Gastrocnemius medialis (tissue), 4 donors: ENCODE results near the gene GABBR1. TPM values are rescaled to one million over a fixed set of nuclear protein-coding genes. Genes with fewer than 3 reads are reported as not detected.
"Not testable (repeated sequence)": the region's sequence is repeated elsewhere in the genome, so short reads cannot be mapped to it uniquely, and the experiment has no call there.

ENCODE experiments used
- ATAC-seq, 2 donors: fragments of 150-250 bp; one replicate each; pipeline ENCODE4 v1.9.1; 2016
- DNase-seq, 2 donors: peaks; one replicate each; pipeline ENCODE4 v3.0.0-alpha.2; 2019
- H3K27ac ChIP-seq, 4 donors: fragments of 200-600 bp; sonication (generic); 1 replicate in 1 of 4; 2 replicates in 3 of 4; pipeline ENCODE4 v1.5.1; 2016 to 2018; ENCODE audit warnings: mild to moderate bottlenecking in 2 of 4, moderate library complexity in 1 of 4
- H3K27me3 ChIP-seq, 3 donors: fragments of 200-600 bp; sonication (generic) in 2 of 3; 1 replicate in 1 of 3; 2 replicates in 2 of 3; pipeline versions ENCODE4 v1.5.1 to v1.6.0; 2016 to 2019; ENCODE audit warnings: mild to moderate bottlenecking in 1 of 3, moderate library complexity in 1 of 3
- H3K36me3 ChIP-seq, 2 donors: fragments of 200-600 bp; sonication (generic) in 1 of 2; one replicate each; pipeline ENCODE4 v1.5.1; 2017 to 2018
- H3K4me1 ChIP-seq, 2 donors: fragments of 200-600 bp; sonication (generic) in 1 of 2; one replicate each; pipeline ENCODE4 v1.5.1; 2016 to 2017; ENCODE audit warnings: mild to moderate bottlenecking in 2 of 2
- H3K4me3 ChIP-seq, 4 donors: fragments of 200-600 bp; sonication (generic) in 3 of 4; 1 replicate in 1 of 4; 2 replicates in 3 of 4; pipeline ENCODE4 v1.5.1; 2016 to 2019; ENCODE audit warnings: mild to moderate bottlenecking in 2 of 4
- H3K9me3 ChIP-seq, 3 donors: fragments of 200-600 bp; sonication (generic) in 2 of 3; 1 replicate in 1 of 3; 2 replicates in 2 of 3; pipeline ENCODE4 v1.5.1; 2016 to 2019
- POLR2A ChIP-seq, 2 donors: fragments of 450-650 bp; IDR thresholded peaks; one replicate each; pipeline ENCODE4 v1.6.1; 2017; ENCODE audit warnings: antibody characterized with exemption in 2 of 2, mild to moderate bottlenecking in 2 of 2, moderate library complexity in 2 of 2
- in situ Hi-C, 4 donors: fragments of 200-750 bp; cut with MboI; loops; one replicate each; pipeline versions ENCODE4 v1.15.0 to v1.8.0; 2017; ENCODE audit warnings: low sequenced_read_pairs in 4 of 4
- intact Hi-C: fragments of 100-400 bp; cut with DNase I; formaldehyde crosslinking; loops from one replicate; pipeline ENCODE4 v1.15.1; 2023; ENCODE audit warnings: low total_unique reads
- total RNA-seq, 4 donors: library from RNA; depleted of rRNA; stranded (reverse); fragments of >200 nt; gene quantifications; one replicate each; pipeline versions ENCODE4 v1.1.0 to v1.2.3, GENCODE V29; 2016
- TF ChIP-seq, protein P1 (sequence below), 5 experiments: fragments of 450-650 bp in 3 of 5; fragments of 200-600 bp in 2 of 5; sonication (generic) in 2 of 5; IDR thresholded peaks in 4 of 5; conservative IDR thresholded peaks in 1 of 5; 1 replicate in 4 of 5; 2 replicates in 1 of 5; pipeline ENCODE4 v1.5.1; 2016 to 2019; ENCODE audit warnings: antibody characterized with exemption in 5 of 5, mild to moderate bottlenecking in 3 of 5, moderate library complexity in 3 of 5

The GABBR1 gene
- total RNA-seq, 4 donors from 2014 or later, result 1.0 to 3.8 (median 3.1) TPM

DNA sequence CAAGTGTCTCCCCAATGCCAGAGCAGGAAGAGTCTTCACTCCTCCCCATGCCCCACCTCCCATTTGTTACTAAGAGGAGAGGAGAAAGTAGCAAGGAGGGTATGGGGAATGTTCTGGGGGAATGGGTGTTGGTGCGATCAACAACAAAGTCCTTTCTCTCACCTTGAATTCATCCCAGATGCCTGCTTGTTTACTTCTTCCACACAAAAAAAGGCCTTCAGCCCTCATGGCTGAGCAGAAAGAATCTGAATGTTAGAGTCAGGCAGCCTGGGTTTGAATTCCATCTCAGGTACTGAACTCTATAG, 33.8 kb upstream of the GABBR1 start:
- TF ChIP-seq POLR2A (IDR thresholded peaks at IDR 0.05), result no peak
- TF ChIP-seq, protein P1, sequence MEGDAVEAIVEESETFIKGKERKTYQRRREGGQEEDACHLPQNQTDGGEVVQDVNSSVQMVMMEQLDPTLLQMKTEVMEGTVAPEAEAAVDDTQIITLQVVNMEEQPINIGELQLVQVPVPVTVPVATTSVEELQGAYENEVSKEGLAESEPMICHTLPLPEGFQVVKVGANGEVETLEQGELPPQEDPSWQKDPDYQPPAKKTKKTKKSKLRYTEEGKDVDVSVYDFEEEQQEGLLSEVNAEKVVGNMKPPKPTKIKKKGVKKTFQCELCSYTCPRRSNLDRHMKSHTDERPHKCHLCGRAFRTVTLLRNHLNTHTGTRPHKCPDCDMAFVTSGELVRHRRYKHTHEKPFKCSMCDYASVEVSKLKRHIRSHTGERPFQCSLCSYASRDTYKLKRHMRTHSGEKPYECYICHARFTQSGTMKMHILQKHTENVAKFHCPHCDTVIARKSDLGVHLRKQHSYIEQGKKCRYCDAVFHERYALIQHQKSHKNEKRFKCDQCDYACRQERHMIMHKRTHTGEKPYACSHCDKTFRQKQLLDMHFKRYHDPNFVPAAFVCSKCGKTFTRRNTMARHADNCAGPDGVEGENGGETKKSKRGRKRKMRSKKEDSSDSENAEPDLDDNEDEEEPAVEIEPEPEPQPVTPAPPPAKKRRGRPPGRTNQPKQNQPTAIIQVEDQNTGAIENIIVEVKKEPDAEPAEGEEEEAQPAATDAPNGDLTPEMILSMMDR (IDR thresholded peaks at IDR 0.05 in 4 of 5, conservative IDR thresholded peaks at IDR 0.05 in 1 of 5), result no peak
- no peak for DNase-seq
- H3K27ac ChIP-seq, result no peak overlapping the region
- H3K27me3 ChIP-seq, result peaks cover 5 to 34% (median 22%) of the 10 kb centered on the region in 3 donors
- H3K4me3 ChIP-seq, result no peak overlapping the region
- no peaks in the 10 kb centered on the region for H3K9me3 ChIP-seq
- in situ Hi-C loops (no loop called here), intact Hi-C loops (no loop called here)
- H3K4me1 ChIP-seq, result no peaks in the 10 kb centered on the region
- H3K36me3 ChIP-seq, result no peaks in the 10 kb centered on the region
- ATAC-seq, result no peak

DNA sequence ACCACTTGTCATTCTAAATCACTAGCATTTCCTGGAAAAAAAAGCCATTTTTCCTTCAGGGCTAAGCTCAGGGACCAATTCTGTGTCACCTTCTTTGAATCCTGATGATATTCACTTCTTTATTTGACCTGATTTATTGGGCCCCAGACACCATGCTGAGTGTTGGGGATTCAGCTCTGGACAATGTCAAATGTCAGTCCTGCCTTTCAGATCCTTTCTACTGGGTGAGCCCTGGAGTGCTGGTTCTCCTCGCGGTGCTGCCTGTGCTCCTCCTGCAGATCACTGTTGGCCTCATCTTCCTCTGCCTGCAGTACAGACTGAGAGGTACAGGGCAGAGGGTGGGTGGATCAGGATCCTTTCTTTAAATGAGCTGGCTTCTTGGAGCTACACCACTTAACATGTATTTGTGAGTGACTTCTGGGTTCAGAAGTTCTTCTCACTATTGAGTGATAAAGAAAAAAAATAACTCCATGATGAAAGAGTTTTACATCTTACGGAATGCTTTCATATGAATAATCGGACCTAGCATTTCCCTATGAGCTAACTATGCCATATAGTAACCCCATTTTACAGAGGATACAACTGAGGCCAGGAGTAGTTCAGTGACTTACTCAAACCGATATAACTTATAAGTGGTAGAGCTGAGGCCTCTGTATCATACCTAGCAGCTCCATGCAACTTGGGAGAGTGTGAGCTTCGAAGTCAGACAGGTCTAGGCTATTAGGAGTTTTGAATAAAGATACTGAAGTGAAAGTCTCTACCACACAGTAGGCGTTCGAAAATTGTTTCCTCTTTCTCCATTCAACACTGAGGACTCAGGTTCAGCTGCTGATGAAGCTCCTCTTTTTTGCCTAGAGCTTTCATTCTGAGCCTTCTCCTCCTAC, 33.2 kb upstream of the GABBR1 start:
- TF ChIP-seq POLR2A (IDR thresholded peaks at IDR 0.05), result no peak
- TF ChIP-seq, protein P1 (IDR thresholded peaks at IDR 0.05 in 4 of 5, conservative IDR thresholded peaks at IDR 0.05 in 1 of 5), result no peak
- Histone ChIP-seq H3K36me3 (no peaks in the 10 kb centered on the region), H3K9me3 (no peaks in the 10 kb centered on the region), H3K27me3 (peaks cover 5 to 34% (median 28%) of the 10 kb centered on the region in 3 donors), H3K4me3 (no peak overlapping the region), H3K4me1 (no peaks in the 10 kb centered on the region), H3K27ac (no peak overlapping the region)
- ATAC-seq (no peak), DNase-seq (no peak)
- in situ Hi-C loops, result no loop called here
- intact Hi-C loops, result no loop called here

DNA sequence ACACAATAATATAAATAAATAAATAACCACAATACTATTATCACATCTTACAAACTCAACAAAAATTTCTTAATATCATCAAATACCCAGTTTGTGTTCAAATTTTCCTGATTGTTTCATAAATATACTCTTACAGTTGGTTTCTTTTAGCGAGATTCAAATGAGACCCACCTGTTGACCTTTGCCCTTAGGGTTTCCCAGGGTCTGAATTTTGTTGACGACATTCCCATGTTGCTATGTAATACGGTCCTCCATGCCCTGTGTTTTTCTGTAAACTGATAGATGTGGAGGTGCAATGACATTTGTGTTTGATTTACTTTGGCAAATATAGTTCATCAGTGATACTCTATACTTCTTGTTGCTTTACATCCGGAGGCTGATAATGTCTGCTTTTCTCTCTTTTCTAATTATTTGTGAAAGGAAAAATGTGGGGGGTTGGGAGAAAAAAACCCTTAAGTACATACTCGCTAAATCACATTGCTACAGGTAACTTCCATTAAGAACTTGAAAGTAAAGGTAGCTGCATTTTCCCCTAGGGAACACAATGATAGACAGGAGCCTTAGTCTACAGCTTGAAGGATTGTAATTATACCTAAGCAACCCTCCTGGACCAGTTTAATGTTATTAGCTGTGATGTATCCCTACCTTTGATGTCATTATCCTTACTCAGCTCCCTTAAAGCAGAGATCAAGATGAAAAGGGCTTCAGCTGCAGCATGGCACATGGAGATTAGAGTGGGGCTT, 30.5 kb upstream of the GABBR1 start:
- no peaks in the 10 kb centered on the region for H3K9me3 ChIP-seq
- TF ChIP-seq, protein P1 (IDR thresholded peaks at IDR 0.05 in 4 of 5, conservative IDR thresholded peaks at IDR 0.05 in 1 of 5), result no peak
- TF ChIP-seq POLR2A (IDR thresholded peaks at IDR 0.05), result no peak
- no peak overlapping the region for H3K4me3 ChIP-seq
- peaks cover 5 to 33% (median 24%) of the 10 kb centered on the region in 3 donors for H3K27me3 ChIP-seq
- in situ Hi-C loops (no loop called here), intact Hi-C loops (no loop called here)
- no peak for DNase-seq
- no peaks in the 10 kb centered on the region for H3K4me1 ChIP-seq
- H3K36me3 ChIP-seq, result no peaks in the 10 kb centered on the region
- H3K27ac ChIP-seq, result no peak overlapping the region
- no peak for ATAC-seq

DNA sequence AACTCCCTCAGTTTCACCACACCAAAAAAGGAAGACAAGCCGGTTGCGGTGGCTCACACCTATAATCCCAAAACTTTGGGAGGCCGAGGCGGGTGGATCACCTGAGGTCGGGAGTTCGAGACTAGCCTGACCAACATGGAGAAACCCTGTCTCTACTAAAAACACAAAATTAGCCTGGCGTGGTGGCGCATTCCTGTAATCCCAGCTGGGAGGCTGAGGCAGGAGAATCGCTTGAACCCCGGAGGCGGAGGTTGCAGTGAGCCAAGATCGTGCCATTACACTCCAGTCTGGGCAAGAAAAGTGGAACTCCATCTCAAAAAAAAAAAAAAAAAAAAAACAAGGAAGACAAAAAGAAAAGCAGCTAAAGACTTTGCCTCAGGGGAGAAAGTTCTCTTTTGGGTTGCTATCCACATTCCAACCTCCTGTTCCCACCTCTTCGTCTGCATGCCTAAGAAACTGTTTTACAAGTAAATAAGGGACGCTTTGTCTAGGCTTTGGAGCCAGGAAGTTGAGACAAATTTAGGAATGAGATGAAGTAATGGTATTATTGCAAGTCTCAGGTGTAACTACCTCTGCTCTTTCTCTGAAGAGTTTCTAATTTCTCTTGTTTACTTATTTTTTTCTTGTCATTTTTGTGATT, 28.6 kb upstream of the GABBR1 start:
- H3K36me3 ChIP-seq, H3K4me3 ChIP-seq, H3K9me3 ChIP-seq, DNase-seq, in situ Hi-C loops, ATAC-seq, intact Hi-C loops, H3K4me1 ChIP-seq, H3K27ac ChIP-seq: not testable (repeated sequence)
- H3K27me3 ChIP-seq, result peaks cover 5 to 25% (median 20%) of the 10 kb centered on the region in 3 donors

DNA sequence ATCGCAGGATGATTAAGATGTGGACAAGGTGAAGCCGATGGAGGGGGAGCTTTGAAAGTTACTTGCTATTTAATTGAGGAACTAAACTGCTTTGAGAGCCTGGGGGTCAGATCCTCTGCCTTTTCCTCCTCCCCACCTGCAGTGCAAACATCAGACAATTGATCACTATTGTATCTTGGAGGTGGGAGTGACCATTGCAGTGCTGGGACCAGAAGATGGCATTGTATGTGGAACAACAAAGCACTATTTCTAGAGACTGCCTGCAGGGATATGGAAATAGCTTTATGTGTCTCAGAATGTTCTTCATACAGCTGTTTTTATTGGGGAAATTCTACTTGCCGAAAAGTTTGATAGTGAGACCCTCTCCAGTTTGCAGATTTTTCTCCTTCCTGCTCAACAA, 28.1 kb upstream of the GABBR1 start:
- no peak overlapping the region for H3K27ac ChIP-seq
- in situ Hi-C loops (no loop called here), intact Hi-C loops (no loop called here)
- DNase-seq (no peak), ATAC-seq (no peak)
- TF ChIP-seq, protein P1 (IDR thresholded peaks at IDR 0.05 in 4 of 5, conservative IDR thresholded peaks at IDR 0.05 in 1 of 5), result no peak
- TF ChIP-seq POLR2A (IDR thresholded peaks at IDR 0.05), result no peak
- peaks cover 5 to 25% (median 19%) of the 10 kb centered on the region in 3 donors for H3K27me3 ChIP-seq
- no peaks in the 10 kb centered on the region for H3K4me1 ChIP-seq
- H3K36me3 ChIP-seq, result no peaks in the 10 kb centered on the region
- H3K4me3 ChIP-seq, result no peak overlapping the region
- no peaks in the 10 kb centered on the region for H3K9me3 ChIP-seq
